ENCODE data around the gene SH3GL1. TPM values are rescaled to one million over a fixed set of nuclear protein-coding genes. Genes with fewer than 3 reads are reported as not detected.
A peak's percentile ranks its signal among the peaks of the same experiment; 100 is the strongest.

Gene SH3GL1
- total and polyA plus RNA-seq, 2 experiments from 2014 or later, result 73.1 to 89.5 TPM

- Mint-ChIP-seq H3K4me1 (peaks cover 7% of the 10 kb centered on the region; the same call in 1 of the 3 replicates), H3K9me3 (no peaks in the 10 kb centered on the region), H3K27me3 (ENCODE audit: insufficient read depth, low read depth, poor library complexity) (peaks cover 19% of the 10 kb centered on the region), H3K27ac (no peak overlapping the region), H3K4me3 (no peak overlapping the region), H3K36me3 (ENCODE audit: low read depth) (peaks cover 18% of the 10 kb centered on the region; the same call in 2 of the 3 replicates)
- ATAC-seq (no peak), DNase-seq (ENCODE audit: low spot score) (no peak)
- H3F3A ChIP-seq (replicated peaks; ENCODE audit: low read depth), result peaks cover 21% of the 10 kb centered on the region
- H3K36me3 ChIP-seq (ENCODE audit: insufficient read depth), result no peaks in the 10 kb centered on the region
- no peaks in the 10 kb centered on the region; the same call in 1 of the 2 replicates for H3K4me1 ChIP-seq (ENCODE audit: insufficient read depth)
- peaks cover 4% of the 10 kb centered on the region; the same call in 1 of the 2 replicates for H4K20me1 ChIP-seq (replicated peaks; ENCODE audit: insufficient read depth)
- no peak overlapping the region for H3K4me2 ChIP-seq
- H3K27me3 ChIP-seq (ENCODE audit: insufficient read depth), result no peaks in the 10 kb centered on the region
- H3K79me2 ChIP-seq (replicated peaks; ENCODE audit: insufficient read depth), result no peaks in the 10 kb centered on the region
- no peaks in the 10 kb centered on the region for H3K9me2 ChIP-seq (ENCODE audit: insufficient read depth)
- no peak overlapping the region for H3K4me3 ChIP-seq
- H2AFZ ChIP-seq, result no peak overlapping the region
- TF ChIP-seq POLR2AphosphoS5 (IDR thresholded peaks at IDR 0.05; ENCODE audit: low read depth) (peak; percentile 15; the same call in 1 of the 2 replicates), EZH2 (IDR thresholded peaks at IDR 0.05; ENCODE audit: low read depth, unreplicated experiment) (no peak)
- H3K27ac ChIP-seq (ENCODE audit: low read depth), result no peak overlapping the region
Observed at GRCh38 chr19:4357921-4358326, 42.4 kb downstream of the SH3GL1 start.

DNA sequence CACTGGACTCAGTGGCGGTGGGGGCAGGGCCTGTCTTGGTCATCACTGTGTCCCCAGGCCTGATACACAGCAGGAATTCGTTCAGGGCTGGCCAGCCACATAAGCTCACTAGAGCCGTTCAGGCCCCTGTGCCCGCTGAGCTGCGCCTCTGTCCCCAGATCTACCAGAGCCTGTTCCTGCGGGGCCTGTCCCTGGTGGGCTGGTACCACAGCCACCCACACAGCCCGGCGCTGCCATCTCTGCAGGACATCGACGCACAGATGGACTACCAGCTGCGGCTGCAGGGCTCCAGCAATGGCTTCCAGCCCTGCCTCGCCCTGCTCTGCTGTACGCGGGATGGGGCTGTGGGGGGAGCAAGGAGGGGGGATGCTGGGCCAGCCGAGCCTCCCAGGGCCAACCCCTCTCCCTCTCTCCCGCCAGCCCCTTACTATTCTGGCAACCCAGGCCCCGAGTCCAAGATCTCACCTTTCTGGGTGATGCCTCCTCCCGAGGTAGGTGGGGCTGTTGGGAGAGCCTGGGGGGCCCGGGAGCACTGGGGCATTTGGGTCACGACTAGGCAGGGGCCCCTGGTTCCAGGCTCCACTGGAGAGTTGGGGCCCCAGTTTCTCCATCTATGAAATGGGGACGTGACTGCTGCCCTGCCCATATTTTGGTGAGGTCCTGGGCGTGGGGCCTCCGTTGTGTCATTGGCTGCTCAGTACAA, 43.1 kb downstream of the SH3GL1 start:
- Histone ChIP-seq H2AFZ (no peak overlapping the region), H3F3A (replicated peaks; ENCODE audit: low read depth) (peaks cover 20% of the 10 kb centered on the region), H3K36me3 (ENCODE audit: insufficient read depth) (no peaks in the 10 kb centered on the region), H3K27me3 (ENCODE audit: insufficient read depth) (no peaks in the 10 kb centered on the region), H3K9me2 (ENCODE audit: insufficient read depth) (no peaks in the 10 kb centered on the region), H4K20me1 (replicated peaks; ENCODE audit: insufficient read depth) (peaks cover 6% of the 10 kb centered on the region; the same call in 1 of the 2 replicates), H3K4me3 (no peak overlapping the region), H3K4me2 (no peak overlapping the region), H3K4me1 (ENCODE audit: insufficient read depth) (no peaks in the 10 kb centered on the region; the same call in 1 of the 2 replicates), H3K79me2 (replicated peaks; ENCODE audit: insufficient read depth) (no peaks in the 10 kb centered on the region), H3K27ac (ENCODE audit: low read depth) (no peak overlapping the region)
- ATAC-seq (no peak), DNase-seq (ENCODE audit: low spot score) (no peak)
- peaks cover 9% of the 10 kb centered on the region; the same call in 1 of the 3 replicates for H3K4me1 Mint-ChIP-seq
- H3K36me3 Mint-ChIP-seq (ENCODE audit: low read depth), result peaks cover 18% of the 10 kb centered on the region; the same call in 2 of the 3 replicates
- TF ChIP-seq EZH2 (IDR thresholded peaks at IDR 0.05; ENCODE audit: low read depth, unreplicated experiment), result no peak
- no peak for TF ChIP-seq JUNB (IDR thresholded peaks at IDR 0.05; ENCODE audit: unreplicated experiment)
- TF ChIP-seq ZNF114 (CRISPR knock-in tag; IDR thresholded peaks at IDR 0.05), result no peak
- H3K27ac Mint-ChIP-seq, result no peak overlapping the region
- H3K27me3 Mint-ChIP-seq (ENCODE audit: insufficient read depth, low read depth, poor library complexity), result peaks cover 17% of the 10 kb centered on the region
- no peak overlapping the region for H3K4me3 Mint-ChIP-seq
- H3K9me3 Mint-ChIP-seq, result no peaks in the 10 kb centered on the region

DNA sequence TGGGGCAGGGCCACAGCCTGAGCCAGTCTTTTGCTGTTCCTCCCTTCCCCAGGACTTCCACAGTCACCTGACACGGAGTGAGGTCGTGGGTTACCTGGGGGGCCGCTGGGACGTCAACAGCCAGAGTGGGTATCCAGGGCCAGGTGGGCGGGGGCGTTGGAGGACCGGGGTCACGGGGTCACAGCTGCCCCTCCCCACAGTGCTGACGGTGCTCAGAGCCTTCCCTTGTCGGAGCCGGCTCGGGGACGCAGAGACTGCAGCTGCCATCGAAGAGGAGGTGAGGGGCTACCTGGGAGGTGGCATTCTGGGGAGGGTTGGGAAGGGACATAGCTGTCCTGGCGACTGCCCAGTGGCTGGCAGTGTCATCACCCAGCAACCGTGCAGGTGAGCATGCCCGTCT, 45.5 kb downstream of the SH3GL1 start:
- no peaks in the 10 kb centered on the region for H3K79me2 ChIP-seq (replicated peaks; ENCODE audit: insufficient read depth)
- Mint-ChIP-seq H3K36me3 (ENCODE audit: low read depth) (peaks cover 16% of the 10 kb centered on the region; the same call in 2 of the 3 replicates), H3K4me3 (no peak overlapping the region), H3K4me1 (0 out of 3 replicates have a peak, but pooled peaks cover 2% of the 10 kb centered on the region), H3K27me3 (ENCODE audit: insufficient read depth, low read depth, poor library complexity) (peaks cover 5% of the 10 kb centered on the region), H3K27ac (no peak overlapping the region), H3K9me3 (no peaks in the 10 kb centered on the region)
- H2AFZ ChIP-seq, result no peak overlapping the region
- no peak overlapping the region for H3K4me2 ChIP-seq
- ATAC-seq, result no peak
- no peaks in the 10 kb centered on the region for H3K4me1 ChIP-seq (ENCODE audit: insufficient read depth)
- H4K20me1 ChIP-seq (replicated peaks; ENCODE audit: insufficient read depth), result peaks cover 10% of the 10 kb centered on the region
- H3K27ac ChIP-seq (ENCODE audit: low read depth), result no peak overlapping the region
- no peaks in the 10 kb centered on the region for H3K27me3 ChIP-seq (ENCODE audit: insufficient read depth)
- peaks cover 11% of the 10 kb centered on the region for H3F3A ChIP-seq (replicated peaks; ENCODE audit: low read depth)
- H3K36me3 ChIP-seq (ENCODE audit: insufficient read depth), result no peaks in the 10 kb centered on the region
- no peak overlapping the region for H3K4me3 ChIP-seq
- no peaks in the 10 kb centered on the region for H3K9me2 ChIP-seq (ENCODE audit: insufficient read depth)
- no peak for DNase-seq (ENCODE audit: low spot score)
- TF ChIP-seq, protein P1, sequence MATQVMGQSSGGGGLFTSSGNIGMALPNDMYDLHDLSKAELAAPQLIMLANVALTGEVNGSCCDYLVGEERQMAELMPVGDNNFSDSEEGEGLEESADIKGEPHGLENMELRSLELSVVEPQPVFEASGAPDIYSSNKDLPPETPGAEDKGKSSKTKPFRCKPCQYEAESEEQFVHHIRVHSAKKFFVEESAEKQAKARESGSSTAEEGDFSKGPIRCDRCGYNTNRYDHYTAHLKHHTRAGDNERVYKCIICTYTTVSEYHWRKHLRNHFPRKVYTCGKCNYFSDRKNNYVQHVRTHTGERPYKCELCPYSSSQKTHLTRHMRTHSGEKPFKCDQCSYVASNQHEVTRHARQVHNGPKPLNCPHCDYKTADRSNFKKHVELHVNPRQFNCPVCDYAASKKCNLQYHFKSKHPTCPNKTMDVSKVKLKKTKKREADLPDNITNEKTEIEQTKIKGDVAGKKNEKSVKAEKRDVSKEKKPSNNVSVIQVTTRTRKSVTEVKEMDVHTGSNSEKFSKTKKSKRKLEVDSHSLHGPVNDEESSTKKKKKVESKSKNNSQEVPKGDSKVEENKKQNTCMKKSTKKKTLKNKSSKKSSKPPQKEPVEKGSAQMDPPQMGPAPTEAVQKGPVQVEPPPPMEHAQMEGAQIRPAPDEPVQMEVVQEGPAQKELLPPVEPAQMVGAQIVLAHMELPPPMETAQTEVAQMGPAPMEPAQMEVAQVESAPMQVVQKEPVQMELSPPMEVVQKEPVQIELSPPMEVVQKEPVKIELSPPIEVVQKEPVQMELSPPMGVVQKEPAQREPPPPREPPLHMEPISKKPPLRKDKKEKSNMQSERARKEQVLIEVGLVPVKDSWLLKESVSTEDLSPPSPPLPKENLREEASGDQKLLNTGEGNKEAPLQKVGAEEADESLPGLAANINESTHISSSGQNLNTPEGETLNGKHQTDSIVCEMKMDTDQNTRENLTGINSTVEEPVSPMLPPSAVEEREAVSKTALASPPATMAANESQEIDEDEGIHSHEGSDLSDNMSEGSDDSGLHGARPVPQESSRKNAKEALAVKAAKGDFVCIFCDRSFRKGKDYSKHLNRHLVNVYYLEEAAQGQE (IDR thresholded peaks at IDR 0.05; ENCODE audit: unreplicated experiment), result no peak
- TF ChIP-seq, protein P2, sequence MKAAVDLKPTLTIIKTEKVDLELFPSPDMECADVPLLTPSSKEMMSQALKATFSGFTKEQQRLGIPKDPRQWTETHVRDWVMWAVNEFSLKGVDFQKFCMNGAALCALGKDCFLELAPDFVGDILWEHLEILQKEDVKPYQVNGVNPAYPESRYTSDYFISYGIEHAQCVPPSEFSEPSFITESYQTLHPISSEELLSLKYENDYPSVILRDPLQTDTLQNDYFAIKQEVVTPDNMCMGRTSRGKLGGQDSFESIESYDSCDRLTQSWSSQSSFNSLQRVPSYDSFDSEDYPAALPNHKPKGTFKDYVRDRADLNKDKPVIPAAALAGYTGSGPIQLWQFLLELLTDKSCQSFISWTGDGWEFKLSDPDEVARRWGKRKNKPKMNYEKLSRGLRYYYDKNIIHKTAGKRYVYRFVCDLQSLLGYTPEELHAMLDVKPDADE (IDR thresholded peaks at IDR 0.05), result no peak
- no peak for TF ChIP-seq JUNB (IDR thresholded peaks at IDR 0.05; ENCODE audit: unreplicated experiment)
- TF ChIP-seq STAT1 (IDR thresholded peaks at IDR 0.05; ENCODE audit: unreplicated experiment), result no peak
- no peak for TF ChIP-seq ZNF331 (CRISPR knock-in tag; IDR thresholded peaks at IDR 0.05; ENCODE audit: low read depth)
